GM12878 (cell line): ENCODE measurements around the gene ITM2C.
A peak's percentile ranks its signal among the peaks of the same experiment; 100 is the strongest.

ENCODE experiments used
- POLR2A ChIP-seq: IDR thresholded peaks from 2 replicates; pipeline ENCODE4 v1.6.1; 2011; ENCODE audit warnings: low read depth, mild to moderate bottlenecking, low read length
- RAD21 ChIP-seq: IDR thresholded peaks from 2 replicates; pipeline ENCODE4 v1.6.1; 2011; ENCODE audit warnings: mild to moderate bottlenecking, low read depth, low read length, moderate library complexity; ENCODE audit not compliant: insufficient read depth
- REST ChIP-seq: IDR thresholded peaks from 2 replicates; pipeline ENCODE4 v1.6.1; 2012; ENCODE audit warnings: mild to moderate bottlenecking, low read depth, low read length
- SIN3A ChIP-seq: IDR thresholded peaks from 2 replicates; pipeline ENCODE4 v1.6.1; 2012; ENCODE audit warnings: low read depth, low read length, improper control_type of control experiment
- STAT1 ChIP-seq: fragments of 450-650 bp; conservative IDR thresholded peaks from 2 replicates; pipeline ENCODE4 v1.6.1; 2014; ENCODE audit warnings: antibody characterized with exemption, mild to moderate bottlenecking

GRCh38 chr2:230873661-230874401 is 9.1 kb downstream of the ITM2C start:
- TF ChIP-seq REST (no peak), SIN3A (no peak), STAT1 (no peak), POLR2A (no peak), RAD21 (peak; percentile 16; the same call in 1 of the 2 replicates)
